HS-5 (cell line): ENCODE measurements around the gene KCNAB1.

ENCODE experiments used
- DNase-seq: peaks from one replicate; pipeline ENCODE4 v3.0.0-alpha.2; 2012; ENCODE audit warnings: low read depth

The KCNAB1 gene

GRCh38 chr3:156323466-156323865, 203.1 kb downstream of the KCNAB1 start:
- no peak for DNase-seq

- DNase-seq, result no peak
Measured at GRCh38 chr3:156330415-156330814, 210.0 kb downstream of the KCNAB1 start.

DNA sequence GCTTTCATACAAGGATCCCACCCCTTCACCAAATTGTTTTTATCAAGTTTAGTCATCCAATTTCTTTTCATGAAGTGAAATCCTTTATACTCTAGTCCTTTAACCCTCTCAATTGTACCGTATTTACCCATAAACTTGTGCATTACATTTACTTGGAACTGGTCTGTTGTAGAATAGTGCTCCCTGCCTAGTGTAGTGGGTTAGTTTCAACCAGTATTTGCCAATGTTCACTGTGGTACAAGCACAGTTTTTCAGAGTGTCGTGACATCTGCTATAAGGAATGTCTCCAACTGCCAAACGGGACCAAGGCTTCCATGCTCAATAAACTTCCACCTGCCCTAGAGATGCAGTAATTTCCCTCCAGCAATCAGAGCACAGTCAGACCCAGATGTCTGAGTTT, 211.9 kb downstream of the KCNAB1 start:
- DNase-seq, result no peak

DNA sequence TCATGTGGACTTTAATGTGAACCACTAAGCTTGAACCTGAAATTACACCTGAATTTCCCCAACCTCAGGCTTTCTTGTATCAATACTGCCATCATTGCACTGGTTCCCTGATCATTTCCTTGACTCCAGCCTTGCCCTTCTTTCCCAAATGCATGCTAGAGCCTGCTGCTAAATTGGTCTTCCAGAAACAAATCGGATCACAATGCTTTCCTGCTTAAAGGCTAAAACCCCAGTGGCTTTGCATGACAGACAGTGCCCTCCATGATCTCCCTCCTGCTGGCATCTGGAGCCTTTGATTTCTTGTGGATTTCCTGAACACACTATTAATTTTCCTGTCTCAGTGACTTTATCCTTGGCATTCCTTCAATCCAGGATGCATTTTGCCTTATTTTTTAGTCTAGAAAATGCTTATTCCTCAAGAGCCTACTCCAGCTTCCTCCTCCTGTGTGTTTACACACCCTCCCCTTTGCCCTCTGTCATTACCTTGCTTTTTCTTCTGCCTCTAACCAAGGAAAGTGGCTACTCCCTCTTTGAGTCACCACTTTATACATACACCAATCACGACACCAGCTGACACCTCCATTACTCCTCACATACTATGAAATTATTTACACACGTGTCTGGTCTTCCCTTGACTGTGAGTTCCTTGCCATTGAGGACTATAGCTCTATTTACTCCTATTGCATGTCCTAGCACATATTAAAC, 214.6 kb downstream of the KCNAB1 start:
- no peak for DNase-seq

DNA sequence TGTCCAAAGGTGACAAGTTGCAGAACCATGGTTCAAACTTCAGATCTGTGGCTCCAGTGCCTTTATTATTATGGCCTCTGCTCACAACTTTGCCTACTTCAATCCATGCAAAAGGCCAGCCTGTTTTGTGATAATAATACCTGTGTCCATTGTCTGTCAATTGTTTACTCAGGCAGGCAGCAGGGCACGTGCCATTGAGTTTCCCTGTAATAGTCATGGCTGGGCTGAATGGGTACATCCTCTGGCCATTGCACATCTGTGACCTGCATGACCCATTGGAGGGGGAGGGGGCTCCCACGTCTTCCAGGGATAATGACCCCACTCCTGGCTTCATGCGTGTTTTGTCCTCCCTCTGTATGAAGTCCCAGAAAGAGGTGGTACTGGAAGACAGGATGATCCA, 219.1 kb downstream of the KCNAB1 start:
- no peak for DNase-seq

- DNase-seq, result no peak
Measured at GRCh38 chr3:156341332-156341731, 221.0 kb downstream of the KCNAB1 start.

DNA sequence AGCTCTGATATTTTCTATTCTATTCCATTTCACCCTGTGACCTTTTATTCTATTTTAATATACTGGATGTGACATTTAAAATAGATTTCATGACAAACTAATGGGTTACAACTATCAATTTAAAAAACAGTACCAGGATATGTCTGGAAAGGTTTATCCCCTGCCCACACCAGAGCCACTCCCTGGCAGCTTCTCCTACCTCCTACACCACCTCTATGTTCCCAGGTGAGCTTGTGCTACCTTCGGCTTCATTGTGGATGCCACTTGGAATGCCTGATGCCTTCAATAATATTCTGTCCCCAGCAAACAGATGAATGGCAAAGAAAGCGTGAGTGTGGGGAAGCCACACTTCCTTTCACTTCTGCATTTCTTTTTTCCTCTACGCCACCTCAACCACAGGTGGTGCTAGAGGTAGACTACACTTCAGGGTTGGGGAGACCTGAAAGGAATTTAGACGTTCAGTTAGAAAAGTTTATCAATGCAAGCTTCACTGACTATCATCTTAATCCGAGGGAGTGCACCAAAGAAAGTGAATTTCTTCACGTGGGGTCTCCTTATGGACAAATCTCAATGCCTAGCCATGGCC, 221.5 kb downstream of the KCNAB1 start:
- no peak for DNase-seq

DNA sequence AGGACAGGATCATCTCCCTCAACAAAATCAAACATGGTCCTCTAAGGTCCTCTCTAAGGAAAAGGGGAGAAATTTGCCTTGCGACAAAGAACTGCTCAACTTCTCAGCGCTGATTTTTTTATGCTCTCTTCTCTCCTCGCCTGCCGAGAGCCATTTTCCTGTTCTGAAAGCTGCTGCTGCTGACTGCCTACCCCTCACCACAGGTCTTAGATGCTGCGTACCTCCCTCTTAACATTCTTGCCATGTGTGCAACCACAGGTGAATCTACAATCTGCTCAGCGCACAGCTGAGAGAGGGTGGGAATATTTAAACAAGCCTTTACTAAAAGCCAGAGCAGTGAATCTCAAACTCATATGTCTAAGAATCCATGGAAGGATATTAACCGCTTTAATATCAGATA, 223.8 kb downstream of the KCNAB1 start:
- DNase-seq, result no peak

DNA sequence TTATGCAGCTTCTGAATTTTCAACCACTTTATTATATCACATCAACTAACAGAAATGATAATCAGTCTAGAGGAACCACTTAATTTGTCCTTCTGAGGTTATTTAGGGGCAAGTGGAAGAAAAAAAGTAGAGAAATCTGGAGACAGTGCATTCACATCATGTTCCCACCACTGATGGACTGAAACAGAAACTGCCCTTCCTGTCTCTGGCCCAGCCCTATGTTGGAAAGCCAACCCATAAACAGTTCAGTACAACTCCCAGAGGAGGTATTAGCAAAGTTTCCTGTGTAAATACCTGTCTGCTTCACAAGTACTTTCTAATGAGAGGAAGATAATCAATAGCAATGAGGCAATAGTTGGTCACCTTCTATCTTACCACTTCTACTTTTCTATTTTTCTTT, 228.7 kb downstream of the KCNAB1 start:
- DNase-seq, result no peak

DNA sequence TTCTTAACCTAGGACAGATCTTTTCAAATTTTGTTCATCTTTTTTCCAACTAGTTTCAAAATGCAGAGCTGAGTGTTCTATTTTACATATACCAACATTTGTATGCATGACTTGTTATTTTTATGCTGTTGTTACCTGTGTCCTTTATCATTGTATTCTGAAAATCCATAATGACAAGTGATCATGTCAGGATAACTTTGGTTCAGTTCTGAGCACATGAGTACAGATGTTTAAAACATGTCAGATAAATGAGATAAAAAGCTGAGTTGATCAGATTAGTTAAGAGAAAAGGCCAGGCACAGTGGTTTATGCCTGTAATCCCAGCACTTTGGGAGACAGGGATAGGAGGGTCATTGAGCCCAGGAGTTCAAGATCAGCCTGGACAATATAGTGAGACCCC, 229.6 kb downstream of the KCNAB1 start:
- DNase-seq, result no peak

- no peak for DNase-seq
Measured at GRCh38 chr3:156350781-156351180, 230.4 kb downstream of the KCNAB1 start.

DNA sequence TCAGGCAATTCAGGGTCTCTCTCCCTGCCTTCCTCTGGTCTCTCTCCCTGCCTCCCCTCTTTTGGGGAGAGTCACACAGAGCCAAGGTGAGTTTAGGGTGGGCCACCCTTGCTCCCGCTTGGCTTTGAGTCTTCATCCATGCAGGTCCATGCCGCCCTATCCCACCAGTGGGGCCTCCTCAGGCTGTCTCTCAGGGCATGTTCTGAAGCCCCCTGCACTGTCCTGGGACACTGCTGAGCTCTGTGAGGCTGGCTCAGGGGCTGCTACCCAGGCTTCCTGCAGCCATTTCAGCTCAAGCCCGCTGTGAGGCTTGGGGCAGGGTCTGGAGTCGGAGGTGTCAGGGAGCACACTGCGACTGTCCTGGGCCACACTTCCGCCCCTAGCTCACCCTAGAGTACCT, 231.4 kb downstream of the KCNAB1 start:
- DNase-seq, result no peak

GRCh38 chr3:156352728-156353127, 232.3 kb downstream of the KCNAB1 start:
- no peak for DNase-seq

DNA sequence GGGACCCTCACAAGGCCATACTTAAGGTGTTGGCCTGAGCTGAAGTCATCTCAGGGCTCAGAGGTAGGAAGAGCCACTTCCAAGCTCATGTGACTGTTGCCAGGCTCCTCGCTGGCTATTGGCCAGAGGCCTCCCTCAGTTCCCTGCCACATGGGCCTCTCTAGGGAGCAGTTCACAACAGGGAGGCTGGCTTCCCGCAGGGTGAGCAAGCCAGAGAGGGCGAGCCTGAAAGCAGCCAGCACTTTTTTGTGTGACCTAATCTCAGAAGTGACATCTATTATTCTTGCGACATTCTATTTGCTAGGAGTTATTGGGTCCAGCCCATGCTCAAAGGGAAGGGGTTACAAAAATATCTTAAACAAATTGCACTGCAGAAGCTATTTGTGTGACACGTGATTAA, 233.2 kb downstream of the KCNAB1 start:
- no peak for DNase-seq

GRCh38 chr3:156356537-156357363, 236.4 kb downstream of the KCNAB1 start:
- DNase-seq, result no peak

GRCh38 chr3:156358232-156358631, 237.9 kb downstream of the KCNAB1 start:
- no peak for DNase-seq

DNA sequence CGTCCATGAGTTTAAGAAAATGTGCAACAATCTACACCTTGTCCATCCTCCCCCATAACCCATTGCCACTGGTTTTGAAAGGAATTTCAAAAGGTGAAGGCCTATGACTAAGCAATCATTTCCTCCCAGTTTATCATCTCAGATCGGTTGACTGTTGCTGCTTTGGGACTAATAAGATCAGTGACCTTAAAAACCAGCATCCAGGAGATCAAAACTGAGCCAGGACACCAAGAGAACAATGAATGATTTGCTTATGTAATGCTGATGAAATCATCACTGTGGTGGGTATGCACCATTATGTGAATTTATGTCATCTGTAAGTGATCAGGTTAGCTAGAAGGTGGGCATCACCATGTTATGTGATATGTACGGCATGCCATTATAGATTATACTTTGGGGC, 239.0 kb downstream of the KCNAB1 start:
- DNase-seq, result peak; percentile 13

DNA sequence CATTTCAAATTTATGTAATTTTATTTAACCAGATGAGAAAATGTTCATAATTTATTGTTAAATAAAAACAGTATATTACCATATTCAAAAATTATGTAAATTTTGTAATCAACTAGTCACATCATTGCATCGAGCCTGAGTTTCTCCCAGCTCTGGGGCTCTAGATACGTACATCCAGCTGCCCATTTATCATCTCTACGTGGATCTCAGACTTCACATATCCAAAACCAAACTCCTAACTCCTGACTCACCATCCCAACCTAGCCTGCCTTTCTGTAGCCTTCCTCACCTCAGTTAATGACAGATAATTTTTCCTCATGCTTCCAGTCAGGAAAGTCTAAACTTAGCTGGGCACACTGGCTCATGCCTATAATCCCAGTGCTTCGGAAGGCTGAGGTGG, 239.7 kb downstream of the KCNAB1 start:
- no peak for DNase-seq

- no peak for DNase-seq
Measured at GRCh38 chr3:156360963-156361362, 240.6 kb downstream of the KCNAB1 start.

DNA sequence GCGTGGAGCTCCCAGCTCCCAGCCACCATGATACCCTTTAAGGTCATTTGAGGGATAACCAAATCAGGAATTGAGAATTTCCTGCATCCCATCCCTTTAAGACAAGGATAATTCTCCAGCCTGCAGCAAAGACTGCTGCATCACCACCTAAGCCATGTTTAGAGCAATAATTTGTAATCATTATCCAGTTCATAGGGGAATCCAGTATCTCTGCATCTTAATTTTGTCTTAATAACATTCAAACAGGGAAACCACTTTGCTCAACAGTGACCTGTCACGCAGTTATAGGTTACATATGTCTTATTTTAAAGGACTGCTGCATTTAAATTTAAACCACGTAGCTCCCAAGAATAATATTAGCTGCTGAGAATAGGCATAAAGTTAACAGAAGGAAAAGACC, 246.2 kb downstream of the KCNAB1 start:
- no peak for DNase-seq

DNA sequence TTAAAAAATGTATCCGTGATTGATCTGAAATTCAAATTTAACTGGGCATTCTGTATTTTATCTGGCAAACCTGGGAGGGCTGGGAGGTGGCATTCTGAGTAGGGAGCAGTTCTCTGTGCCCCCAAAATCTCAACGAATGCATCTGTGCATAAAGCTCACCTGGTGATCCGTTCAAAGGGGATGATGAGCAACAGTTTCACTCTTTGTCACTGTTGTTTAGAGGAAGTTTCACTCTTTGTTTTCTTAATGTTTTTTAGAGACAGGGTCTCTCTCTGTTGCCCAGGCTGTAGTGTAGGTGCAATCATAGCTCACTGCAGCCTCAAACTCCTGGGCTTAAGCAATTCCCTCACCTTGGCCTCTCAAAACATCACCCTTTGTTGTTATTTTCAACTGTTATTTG, 247.8 kb downstream of the KCNAB1 start:
- DNase-seq, result no peak

DNA sequence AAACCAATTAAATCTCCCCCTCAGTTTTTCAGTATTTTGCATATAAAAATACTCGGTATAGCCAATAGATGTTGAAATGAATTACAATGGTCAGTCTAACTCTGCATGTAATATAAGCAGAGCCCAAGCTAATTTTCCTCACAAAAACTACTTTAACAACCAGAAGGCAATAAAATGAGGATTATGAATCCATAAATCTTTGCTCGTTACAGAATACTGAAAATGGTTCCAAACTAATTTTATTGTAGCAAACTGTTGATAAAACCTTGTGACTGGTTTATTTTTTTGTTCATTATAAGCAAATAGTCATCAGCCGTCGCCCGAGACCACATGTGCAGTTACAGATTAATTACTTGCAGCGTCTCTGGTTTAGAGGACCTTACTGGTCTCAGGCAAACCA, 251.3 kb downstream of the KCNAB1 start:
- no peak for DNase-seq

DNA sequence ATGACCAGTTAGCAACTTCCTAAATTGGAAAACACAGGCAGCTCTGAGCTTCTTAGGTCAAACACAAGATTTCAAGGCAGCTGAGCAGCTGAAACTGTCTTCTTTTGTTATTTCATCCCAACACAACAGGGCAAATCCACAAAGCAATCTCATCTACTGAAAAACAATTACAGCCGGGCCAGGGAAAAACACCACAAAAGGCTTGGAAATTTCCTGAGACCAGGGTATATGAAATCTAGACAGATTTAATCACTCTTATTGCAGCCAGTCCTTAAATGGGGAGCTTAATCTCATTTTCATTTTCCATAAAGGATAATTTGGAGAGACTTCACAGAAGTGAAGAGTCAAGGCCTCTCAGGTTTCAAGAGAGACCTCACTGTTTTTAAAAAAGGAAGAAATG, 252.7 kb downstream of the KCNAB1 start:
- DNase-seq, result no peak
